Mucosa of rectum (tissue), 2 donors: ENCODE measurements around the gene TMTC2.
A peak's percentile ranks its signal among the peaks of the same experiment; 100 is the strongest.

Experiments used
- H3K27ac ChIP-seq, 2 donors: one replicate each; pipeline ENCODE4 v1.7.0; 2013; ENCODE audit warnings: inconsistent platforms in 2 of 2, low read depth in 2 of 2, low read length in 2 of 2
- H3K27me3 ChIP-seq, 2 donors: one replicate each; pipeline ENCODE4 v1.7.0; 2013; ENCODE audit warnings: low read length in 2 of 2; ENCODE audit not compliant: control insufficient read depth in 2 of 2, insufficient read depth in 2 of 2
- H3K36me3 ChIP-seq, 2 donors: one replicate each; pipeline ENCODE4 v1.7.0; 2013; ENCODE audit warnings: low read length in 2 of 2; ENCODE audit not compliant: control insufficient read depth in 2 of 2, insufficient read depth in 2 of 2
- H3K4me1 ChIP-seq, 2 donors: one replicate each; pipeline ENCODE4 v1.7.0; 2013; ENCODE audit warnings: low read length in 2 of 2, mild to moderate bottlenecking in 1 of 2; ENCODE audit not compliant: control insufficient read depth in 2 of 2, insufficient read depth in 2 of 2
- H3K4me3 ChIP-seq, 2 donors: one replicate each; pipeline ENCODE4 v1.7.0; 2013; ENCODE audit warnings: low read length in 2 of 2
- H3K9ac ChIP-seq, 2 donors: one replicate each; pipeline ENCODE4 v1.7.0; 2013; ENCODE audit warnings: low read length in 2 of 2, low read depth in 1 of 2, mild to moderate bottlenecking in 1 of 2
- H3K9me3 ChIP-seq, 2 donors: one replicate each; pipeline ENCODE4 v1.7.0; 2013; ENCODE audit warnings: low read length in 2 of 2; ENCODE audit not compliant: control insufficient read depth in 2 of 2
- donor health status: healthy.
- donor health status: Normal muscosa, but diverticular disease.

Gene TMTC2

DNA sequence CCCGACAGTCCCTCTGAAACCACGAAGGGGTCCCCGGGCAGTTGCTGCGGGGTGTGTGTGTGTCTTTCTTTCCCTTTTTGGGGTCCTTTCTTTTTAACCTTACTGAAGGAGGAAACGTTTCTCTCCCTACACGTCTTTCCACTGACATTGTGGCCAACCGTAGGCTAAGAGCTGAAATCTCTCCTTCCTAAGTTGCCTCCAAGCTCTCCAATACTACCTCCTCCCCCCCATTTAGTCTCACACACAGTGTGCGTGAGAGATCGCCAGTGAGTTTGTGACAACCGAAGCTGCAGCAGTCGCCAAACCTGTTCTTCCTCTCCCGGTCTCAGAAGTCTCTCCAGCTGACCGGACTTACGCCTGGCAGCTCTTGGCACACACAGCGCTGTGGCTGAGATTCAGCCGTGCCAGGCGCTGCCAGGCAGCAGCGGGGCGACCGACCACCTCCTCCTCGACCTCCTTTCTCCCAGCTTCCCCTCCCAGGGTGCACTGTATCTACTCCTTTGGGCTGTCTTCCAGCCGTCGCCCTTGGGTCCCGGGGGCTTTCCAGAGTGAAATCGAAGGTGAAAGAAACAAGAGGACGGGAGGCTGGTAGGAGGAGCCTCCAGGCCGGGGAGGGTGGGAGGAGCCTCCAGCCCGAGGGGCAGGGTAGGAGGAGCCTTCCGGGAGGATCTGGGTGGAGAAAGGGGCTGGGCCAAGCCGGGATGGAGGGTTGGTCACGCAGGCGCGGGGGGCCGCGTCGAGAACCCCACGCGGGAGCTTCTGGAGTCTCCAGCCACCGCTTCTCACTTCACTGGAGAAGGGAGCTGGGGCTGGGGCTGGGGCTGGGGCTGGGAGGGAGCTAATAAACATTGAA is at the start of gene TMTC2:
Gene TMTC2, plus strand, starts transcription at position 739 of the 853 bp plus-strand sequence.
- Histone ChIP-seq H3K4me3 (peak within 1 kb of the TSS; percentile 98), H3K36me3 (no peaks in the 10 kb centered on the region), H3K4me1 (peaks cover 9 to 22% of the 10 kb centered on the region in 2 donors), H3K27me3 (no peaks in the 10 kb centered on the region), H3K9ac (peak within 1 kb of the TSS; percentile 87 to 90), H3K27ac (peak within 1 kb of the TSS; percentile 95 to 97), H3K9me3 (no peaks in the 10 kb centered on the region)

- Histone ChIP-seq H3K27ac (no peak overlapping the region), H3K36me3 (no peaks in the 10 kb centered on the region), H3K27me3 (no peaks in the 10 kb centered on the region), H3K9me3 (no peaks in the 10 kb centered on the region), H3K4me1 (peaks cover 0 to 3% of the 10 kb centered on the region in 2 donors), H3K9ac (no peak overlapping the region), H3K4me3 (no peak overlapping the region)
These were observed 48.4 kb upstream of the TMTC2 start for GRCh38 chr12:82638324-82638723.

GRCh38 chr12:82644896-82645295 is 41.8 kb upstream of the TMTC2 start:
- Histone ChIP-seq H3K4me3 (no peak overlapping the region), H3K27ac (no peak overlapping the region), H3K9ac (no peak overlapping the region), H3K4me1 (no peaks in the 10 kb centered on the region), H3K9me3 (no peaks in the 10 kb centered on the region), H3K36me3 (no peaks in the 10 kb centered on the region), H3K27me3 (no peaks in the 10 kb centered on the region)

GRCh38 chr12:82645414-82645813 is 41.3 kb upstream of the TMTC2 start:
- Histone ChIP-seq H3K4me1 (no peaks in the 10 kb centered on the region), H3K9me3 (no peaks in the 10 kb centered on the region), H3K36me3 (no peaks in the 10 kb centered on the region), H3K9ac (no peak overlapping the region), H3K4me3 (no peak overlapping the region), H3K27me3 (no peaks in the 10 kb centered on the region), H3K27ac (no peak overlapping the region)

DNA sequence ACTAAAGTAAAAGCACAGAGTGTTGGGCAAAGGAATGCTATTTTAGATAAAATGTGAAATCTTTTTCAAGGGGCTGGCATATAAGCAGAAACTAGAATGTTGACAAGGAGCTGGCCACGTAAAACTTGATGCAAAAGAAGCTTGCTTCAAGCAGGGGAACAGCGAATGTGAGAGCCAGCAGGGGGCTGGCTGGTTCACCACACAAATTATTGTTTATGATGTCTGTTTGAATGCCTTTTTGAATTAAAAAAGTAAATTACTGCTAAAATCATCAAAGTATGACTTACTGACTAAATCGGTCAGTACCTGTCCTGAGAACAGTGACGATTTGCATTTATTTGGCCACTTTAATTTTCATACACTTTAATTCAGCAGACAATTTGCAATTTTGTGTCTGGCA is 38.9 kb upstream of the TMTC2 start:
- H3K27me3 ChIP-seq = no peaks in the 10 kb centered on the region
- no peaks in the 10 kb centered on the region for H3K36me3 ChIP-seq
- H3K9me3 ChIP-seq = no peaks in the 10 kb centered on the region
- H3K27ac ChIP-seq = no peak overlapping the region
- H3K9ac ChIP-seq = no peak overlapping the region
- peaks cover 0 to 6% of the 10 kb centered on the region in 2 donors for H3K4me1 ChIP-seq
- no peak overlapping the region for H3K4me3 ChIP-seq

GRCh38 chr12:82648259-82648909 is 38.3 kb upstream of the TMTC2 start:
- Histone ChIP-seq H3K9ac (no peak overlapping the region), H3K4me1 (peaks cover 0 to 6% of the 10 kb centered on the region in 2 donors), H3K36me3 (no peaks in the 10 kb centered on the region), H3K4me3 (no peak overlapping the region), H3K27me3 (no peaks in the 10 kb centered on the region), H3K27ac (no peak overlapping the region), H3K9me3 (no peaks in the 10 kb centered on the region)

DNA sequence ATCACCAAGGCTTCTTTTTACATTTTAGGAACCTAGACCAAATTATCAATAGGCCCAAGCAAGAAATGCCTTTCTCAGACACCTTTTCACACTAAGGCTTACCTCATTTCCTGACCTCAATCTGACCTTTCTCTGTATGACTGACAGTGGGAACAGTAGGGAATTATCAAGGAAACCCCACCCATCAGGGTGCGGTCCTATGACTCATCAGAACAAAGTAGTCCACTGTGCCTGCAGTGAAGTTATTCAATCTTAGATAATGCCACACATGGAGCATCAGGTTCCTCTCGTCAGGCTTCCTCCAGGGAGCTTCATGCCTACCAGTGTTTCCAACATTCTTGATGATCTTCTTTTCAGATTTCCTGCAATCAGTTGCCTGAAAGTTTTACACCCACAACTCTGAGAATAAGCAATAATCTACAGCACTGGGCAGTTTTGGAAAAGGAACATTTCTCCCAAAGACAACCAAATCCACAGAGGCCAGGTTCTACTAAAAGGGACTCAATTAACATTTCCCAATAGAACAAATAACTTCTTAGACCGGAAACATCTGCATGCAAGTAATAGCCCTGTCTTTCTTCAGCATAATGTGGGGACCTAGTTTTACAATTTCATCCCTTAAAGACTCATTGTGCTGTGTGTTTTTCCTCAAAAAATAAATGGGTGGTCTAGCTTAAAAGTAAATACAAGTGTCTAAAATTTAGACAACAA is 35.9 kb upstream of the TMTC2 start:
- Histone ChIP-seq H3K4me1 (peaks cover 0 to 6% of the 10 kb centered on the region in 2 donors), H3K4me3 (no peak overlapping the region), H3K9me3 (no peaks in the 10 kb centered on the region), H3K36me3 (no peaks in the 10 kb centered on the region), H3K27ac (peak overlapping the region; percentile 45), H3K9ac (no peak overlapping the region), H3K27me3 (no peaks in the 10 kb centered on the region)

DNA sequence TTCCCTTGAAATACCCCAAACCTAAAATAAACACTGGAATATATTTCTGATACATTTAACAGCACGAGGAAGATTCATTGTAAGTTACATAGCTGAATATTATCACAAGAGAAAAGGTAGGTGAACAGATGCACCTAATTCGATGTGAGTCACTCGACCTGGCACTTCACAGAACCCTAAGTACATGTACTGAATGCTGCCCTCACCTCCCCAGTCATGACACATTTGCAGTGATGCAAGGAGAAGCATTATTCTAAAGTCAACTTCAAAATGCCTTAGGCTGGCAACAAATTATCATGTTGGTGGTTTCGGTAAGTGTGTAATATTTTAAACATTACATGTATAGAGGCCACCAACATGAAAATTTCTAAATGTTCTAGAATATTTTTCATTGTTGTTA is 35.2 kb upstream of the TMTC2 start:
- H3K4me3 ChIP-seq = no peak overlapping the region
- no peak overlapping the region for H3K9ac ChIP-seq
- no peaks in the 10 kb centered on the region for H3K9me3 ChIP-seq
- H3K36me3 ChIP-seq = no peaks in the 10 kb centered on the region
- H3K27ac ChIP-seq = no peak overlapping the region
- peaks cover 0 to 6% of the 10 kb centered on the region in 2 donors for H3K4me1 ChIP-seq
- no peaks in the 10 kb centered on the region for H3K27me3 ChIP-seq

DNA sequence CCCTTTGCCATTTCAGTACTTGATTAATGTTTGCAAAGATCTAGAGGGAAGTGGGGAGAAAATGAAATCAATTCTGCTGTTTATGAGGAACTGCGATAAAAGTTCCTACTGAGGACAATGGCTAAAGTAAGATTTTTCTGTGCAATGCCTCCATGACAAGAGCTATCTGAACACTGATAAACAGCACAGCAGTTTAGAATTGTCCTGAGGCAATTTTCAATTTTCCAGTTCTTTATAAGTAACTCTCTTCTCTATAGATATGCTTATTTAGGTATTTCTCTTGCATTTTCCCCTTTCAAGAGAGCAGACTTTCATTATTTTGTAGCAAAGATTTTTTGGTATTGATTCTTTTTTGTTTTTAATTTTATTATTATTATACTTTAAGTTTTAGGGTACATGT is 34.6 kb upstream of the TMTC2 start:
- peaks cover 0 to 6% of the 10 kb centered on the region in 2 donors for H3K4me1 ChIP-seq

DNA sequence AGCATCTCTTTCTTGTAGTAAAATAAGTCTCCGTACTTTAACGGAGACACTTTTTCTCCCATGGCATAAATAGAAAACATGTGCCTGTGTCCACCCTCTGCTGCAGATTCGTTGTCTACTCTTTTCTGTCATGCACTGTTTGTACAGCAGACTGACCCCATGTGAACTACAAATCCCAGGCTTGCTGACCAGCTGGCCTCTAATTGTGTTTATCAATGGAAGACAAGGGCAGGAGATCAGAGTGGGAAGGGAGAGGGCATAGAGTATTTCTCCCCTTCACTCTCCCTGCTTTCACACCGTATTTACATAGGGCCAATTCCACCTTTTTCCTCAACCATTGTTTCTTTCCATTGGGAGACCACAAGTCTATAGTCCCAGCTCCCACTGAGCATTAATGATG is 31.0 kb upstream of the TMTC2 start:
- peaks cover 0 to 3% of the 10 kb centered on the region in 2 donors for H3K4me1 ChIP-seq
- no peak overlapping the region for H3K4me3 ChIP-seq
- H3K27ac ChIP-seq = no peak overlapping the region
- H3K9ac ChIP-seq = no peak overlapping the region
- no peaks in the 10 kb centered on the region for H3K9me3 ChIP-seq
- H3K27me3 ChIP-seq = no peaks in the 10 kb centered on the region
- H3K36me3 ChIP-seq = no peaks in the 10 kb centered on the region

More for the DNA sequence above, 34.6 kb upstream of the TMTC2 start:
- H3K9me3 ChIP-seq = no peaks in the 10 kb centered on the region
- H3K4me3 ChIP-seq = no peak overlapping the region
- no peak overlapping the region for H3K9ac ChIP-seq
- H3K27ac ChIP-seq = no peak overlapping the region
- no peaks in the 10 kb centered on the region for H3K27me3 ChIP-seq
- no peaks in the 10 kb centered on the region for H3K36me3 ChIP-seq
